Measurements from ENCODE around the gene LRRTM3.

LRRTM3 gene

DNA sequence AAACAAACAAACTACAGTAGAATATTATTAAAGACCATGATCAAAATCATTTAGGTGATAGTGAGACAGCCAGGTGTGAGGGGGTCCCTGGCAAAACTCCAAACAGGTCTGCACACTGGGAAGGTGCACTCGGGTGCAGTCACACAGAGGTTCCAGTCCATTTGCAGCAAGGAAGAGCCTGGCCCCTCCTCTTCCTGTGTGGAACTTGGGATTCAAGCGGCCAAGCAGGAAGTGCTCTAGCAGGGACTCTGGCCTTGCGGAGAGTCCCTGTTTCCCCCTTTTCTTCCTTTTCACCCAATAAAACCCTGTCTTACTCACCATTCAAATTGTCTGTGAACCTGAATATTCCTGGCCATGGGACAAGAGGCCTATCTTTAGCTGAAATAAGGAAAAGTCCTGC, 181.8 kb downstream of the LRRTM3 start:
- no peaks in the 10 kb centered on the region for H3K36me3 ChIP-seq (ENCODE audit: control insufficient read depth, insufficient read depth, low read length)
- no peaks in the 10 kb centered on the region for H3K27me3 ChIP-seq (ENCODE audit: control insufficient read depth, insufficient read depth, low read length)
- H3K4me1 ChIP-seq (ENCODE audit: control insufficient read depth, insufficient read depth, low read length) = no peaks in the 10 kb centered on the region
- no peak overlapping the region for H3K27ac ChIP-seq (ENCODE audit: low read depth, low read length)
- no peak overlapping the region for H3K9ac ChIP-seq (ENCODE audit: low read length)
- no peak overlapping the region for H3K4me3 ChIP-seq (ENCODE audit: low read length)

DNA sequence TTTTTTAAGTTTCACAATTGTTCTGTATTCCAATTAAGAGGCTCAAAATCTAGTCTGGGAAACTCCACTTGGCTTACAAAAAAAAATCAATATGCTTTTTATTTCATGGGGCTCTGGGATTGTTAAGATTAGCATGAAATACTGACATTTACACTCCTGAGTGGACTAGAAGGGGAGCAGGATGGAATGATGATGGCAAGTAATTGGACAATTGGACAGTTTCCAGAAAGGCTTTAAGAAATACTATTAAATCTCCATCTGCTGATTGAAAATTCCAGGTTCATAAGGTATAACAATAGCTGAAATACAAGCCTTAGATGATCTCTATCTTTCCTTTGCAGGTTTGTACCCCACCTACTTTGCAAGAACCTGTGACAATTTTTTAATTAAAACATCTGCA, 184.4 kb downstream of the LRRTM3 start:
- Histone ChIP-seq H3K9ac (ENCODE audit: low read length) (no peak overlapping the region), H3K27ac (ENCODE audit: low read depth, low read length) (no peak overlapping the region), H3K36me3 (ENCODE audit: control insufficient read depth, insufficient read depth, low read length) (no peaks in the 10 kb centered on the region)

DNA sequence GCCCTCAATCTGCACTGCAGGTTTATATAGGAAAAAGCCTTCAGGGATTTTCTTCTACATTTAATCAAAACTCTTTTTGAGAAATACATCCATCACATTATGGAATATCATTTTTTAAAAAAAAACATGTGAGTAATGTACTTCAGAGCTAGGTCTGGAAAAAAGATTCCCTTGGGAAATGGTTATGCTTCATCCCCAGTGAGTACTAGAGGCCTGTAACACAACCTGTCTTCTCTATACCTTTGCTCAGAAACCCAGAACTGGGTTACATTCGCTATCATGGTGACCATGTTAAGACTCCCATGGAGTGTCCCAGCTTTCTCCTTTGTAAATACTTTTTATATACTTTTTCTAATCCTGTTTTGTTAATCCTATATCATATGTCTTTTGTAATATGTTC, 186.9 kb downstream of the LRRTM3 start:
- no peak overlapping the region for H3K4me3 ChIP-seq (ENCODE audit: low read length)

More for the DNA sequence above, 184.4 kb downstream of the LRRTM3 start:
- H3K4me1 ChIP-seq (ENCODE audit: control insufficient read depth, insufficient read depth, low read length) = no peaks in the 10 kb centered on the region
- H3K4me3 ChIP-seq (ENCODE audit: low read length) = no peak overlapping the region
- H3K27me3 ChIP-seq (ENCODE audit: control insufficient read depth, insufficient read depth, low read length) = no peaks in the 10 kb centered on the region

DNA sequence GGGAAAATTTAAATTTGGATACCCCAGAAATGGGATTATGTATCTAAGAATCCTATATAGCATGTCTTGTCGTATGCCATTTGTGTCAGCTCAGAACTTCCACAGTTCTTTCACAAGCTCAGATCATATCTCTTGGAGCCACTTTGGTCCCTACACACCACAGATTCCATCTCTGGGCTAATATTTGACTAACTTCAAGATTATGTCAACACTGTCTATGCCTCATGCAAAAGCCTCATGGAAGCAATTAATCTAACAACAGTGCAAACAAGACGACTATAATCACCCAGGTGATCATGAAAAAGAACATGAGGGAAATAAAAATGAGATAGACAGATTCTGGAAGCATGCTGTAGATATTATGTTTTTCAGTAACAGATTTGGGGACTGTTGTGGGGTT, 189.1 kb downstream of the LRRTM3 start:
- no peak overlapping the region for H3K27ac ChIP-seq (ENCODE audit: low read depth, low read length)
- H3K27me3 ChIP-seq (ENCODE audit: control insufficient read depth, insufficient read depth, low read length) = no peaks in the 10 kb centered on the region
- no peak overlapping the region for H3K9ac ChIP-seq (ENCODE audit: low read length)
- H3K36me3 ChIP-seq (ENCODE audit: control insufficient read depth, insufficient read depth, low read length) = no peaks in the 10 kb centered on the region
- H3K4me1 ChIP-seq (ENCODE audit: control insufficient read depth, insufficient read depth, low read length) = no peaks in the 10 kb centered on the region
- H3K4me3 ChIP-seq (ENCODE audit: low read length) = no peak overlapping the region

More for the DNA sequence above, 186.9 kb downstream of the LRRTM3 start:
- Histone ChIP-seq H3K27ac (ENCODE audit: low read depth, low read length) (no peak overlapping the region), H3K27me3 (ENCODE audit: control insufficient read depth, insufficient read depth, low read length) (no peaks in the 10 kb centered on the region), H3K36me3 (ENCODE audit: control insufficient read depth, insufficient read depth, low read length) (no peaks in the 10 kb centered on the region), H3K9ac (ENCODE audit: low read length) (no peak overlapping the region), H3K4me1 (ENCODE audit: control insufficient read depth, insufficient read depth, low read length) (no peaks in the 10 kb centered on the region)

DNA sequence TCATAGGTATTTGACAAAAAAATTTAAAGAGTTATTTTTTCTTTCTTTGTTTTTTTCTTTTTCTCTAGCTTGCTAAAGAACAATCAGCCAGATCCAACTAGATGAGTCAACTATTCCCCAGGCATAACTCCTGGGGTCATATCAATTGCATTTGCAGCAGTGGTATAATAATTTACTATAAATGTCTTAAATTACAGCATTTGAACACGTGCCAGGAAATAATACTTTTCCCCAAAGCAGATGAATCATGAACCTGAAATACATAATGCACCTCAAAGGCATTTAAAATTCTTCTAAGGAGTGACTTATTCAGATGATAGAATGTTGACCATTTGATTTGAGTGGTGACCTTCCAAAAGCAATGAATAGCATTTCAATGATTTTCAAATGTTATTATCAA, 190.1 kb downstream of the LRRTM3 start:
- H3K9ac ChIP-seq (ENCODE audit: low read length) = no peak overlapping the region
- no peak overlapping the region for H3K27ac ChIP-seq (ENCODE audit: low read depth, low read length)
- H3K4me3 ChIP-seq (ENCODE audit: low read length) = no peak overlapping the region
- no peaks in the 10 kb centered on the region for H3K36me3 ChIP-seq (ENCODE audit: control insufficient read depth, insufficient read depth, low read length)
- no peaks in the 10 kb centered on the region for H3K27me3 ChIP-seq (ENCODE audit: control insufficient read depth, insufficient read depth, low read length)
- no peaks in the 10 kb centered on the region for H3K4me1 ChIP-seq (ENCODE audit: control insufficient read depth, insufficient read depth, low read length)

DNA sequence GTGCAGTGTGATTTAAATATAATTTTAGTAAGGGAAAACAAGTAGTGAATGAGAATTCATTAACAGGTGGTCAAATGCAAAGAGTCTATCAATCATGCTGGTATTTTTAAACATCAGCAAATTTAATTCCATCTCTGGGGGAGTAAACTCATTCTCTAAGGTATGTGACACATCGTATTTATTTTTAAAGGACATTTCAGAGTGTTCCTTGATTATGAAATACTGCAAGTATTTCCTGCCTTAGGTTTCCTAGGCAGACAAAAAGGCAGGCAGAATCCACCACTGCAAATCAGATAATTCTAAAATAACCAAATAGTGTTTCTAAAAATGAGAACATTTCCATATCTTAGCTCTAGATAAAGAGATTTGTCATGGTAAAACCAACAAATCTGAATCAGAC, 193.8 kb downstream of the LRRTM3 start:
- no peaks in the 10 kb centered on the region for H3K27me3 ChIP-seq (ENCODE audit: control insufficient read depth, insufficient read depth, low read length)
- H3K9ac ChIP-seq (ENCODE audit: low read length) = no peak overlapping the region
- no peak overlapping the region for H3K27ac ChIP-seq (ENCODE audit: low read depth, low read length)
- H3K36me3 ChIP-seq (ENCODE audit: control insufficient read depth, insufficient read depth, low read length) = no peaks in the 10 kb centered on the region
- H3K4me1 ChIP-seq (ENCODE audit: control insufficient read depth, insufficient read depth, low read length) = no peaks in the 10 kb centered on the region
- H3K4me3 ChIP-seq (ENCODE audit: low read length) = no peak overlapping the region

DNA sequence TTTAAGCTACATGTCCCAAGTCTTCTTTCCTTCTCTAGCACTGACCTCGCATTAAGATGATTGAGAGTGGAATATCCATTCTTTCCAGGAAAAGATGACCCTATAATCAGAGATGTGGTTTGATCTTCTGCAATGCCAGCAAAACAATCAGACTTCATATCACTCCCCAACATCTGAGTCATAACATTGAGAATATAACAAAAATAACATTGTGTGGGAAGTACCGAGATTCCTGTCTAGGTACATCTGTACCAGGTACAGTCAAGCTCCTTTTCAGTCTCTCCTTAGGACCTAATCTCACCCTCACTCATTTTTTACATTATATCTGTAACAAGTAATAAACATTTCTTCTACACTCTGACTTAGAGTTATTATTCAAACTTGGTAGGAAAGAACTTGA, 201.6 kb downstream of the LRRTM3 start:
- Histone ChIP-seq H3K4me3 (ENCODE audit: low read length) (no peak overlapping the region), H3K9ac (ENCODE audit: low read length) (no peak overlapping the region), H3K4me1 (ENCODE audit: control insufficient read depth, insufficient read depth, low read length) (no peaks in the 10 kb centered on the region), H3K36me3 (ENCODE audit: control insufficient read depth, insufficient read depth, low read length) (no peaks in the 10 kb centered on the region), H3K27ac (ENCODE audit: low read depth, low read length) (no peak overlapping the region), H3K27me3 (ENCODE audit: control insufficient read depth, insufficient read depth, low read length) (no peaks in the 10 kb centered on the region)

DNA sequence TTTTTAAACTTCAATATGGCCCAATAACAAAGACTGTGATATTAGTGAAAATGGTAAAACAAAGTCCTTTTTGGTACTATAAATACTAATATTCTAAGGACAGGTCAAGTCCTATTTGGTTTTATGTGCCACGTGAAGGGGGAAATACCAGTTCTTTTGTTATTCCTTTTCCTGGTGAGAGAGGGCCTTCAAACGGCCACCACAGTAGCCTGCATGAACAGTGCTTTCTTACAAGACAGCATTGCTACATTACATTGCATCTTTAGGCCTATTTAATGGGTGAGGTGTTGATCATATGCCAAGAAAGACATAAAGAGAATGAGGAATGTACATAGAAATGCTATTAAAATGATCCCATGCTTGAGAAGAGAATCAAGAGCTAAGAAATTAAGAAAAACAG, 214.8 kb downstream of the LRRTM3 start:
- H3K27me3 ChIP-seq (ENCODE audit: control insufficient read depth, insufficient read depth, low read length) = no peaks in the 10 kb centered on the region
- H3K4me3 ChIP-seq (ENCODE audit: low read length) = no peak overlapping the region
- no peaks in the 10 kb centered on the region for H3K4me1 ChIP-seq (ENCODE audit: control insufficient read depth, insufficient read depth, low read length)
- H3K27ac ChIP-seq (ENCODE audit: low read depth, low read length) = no peak overlapping the region
- no peaks in the 10 kb centered on the region for H3K36me3 ChIP-seq (ENCODE audit: control insufficient read depth, insufficient read depth, low read length)
- H3K9ac ChIP-seq (ENCODE audit: low read length) = no peak overlapping the region

DNA sequence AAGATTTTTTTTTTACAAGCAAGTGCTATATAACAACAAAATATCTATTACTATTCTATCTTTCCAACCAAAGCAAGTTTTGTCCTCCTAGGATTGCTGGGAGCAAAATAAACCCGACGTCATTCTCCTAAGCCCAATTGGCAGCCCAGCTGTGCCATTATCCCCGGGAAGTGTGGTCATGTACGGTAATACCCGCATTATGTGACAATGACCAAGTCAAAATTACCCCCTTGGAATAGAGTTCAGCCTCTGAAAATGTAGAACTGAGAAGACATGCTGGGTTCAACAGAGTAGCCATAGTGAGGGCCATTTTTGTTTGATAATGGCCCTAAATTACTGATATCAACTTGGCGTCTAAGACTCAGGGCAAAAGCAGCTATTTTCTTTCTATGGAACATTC, 215.5 kb downstream of the LRRTM3 start:
- Histone ChIP-seq H3K4me1 (ENCODE audit: control insufficient read depth, insufficient read depth, low read length) (no peaks in the 10 kb centered on the region), H3K36me3 (ENCODE audit: control insufficient read depth, insufficient read depth, low read length) (no peaks in the 10 kb centered on the region), H3K4me3 (ENCODE audit: low read length) (no peak overlapping the region), H3K9ac (ENCODE audit: low read length) (no peak overlapping the region), H3K27ac (ENCODE audit: low read depth, low read length) (no peak overlapping the region), H3K27me3 (ENCODE audit: control insufficient read depth, insufficient read depth, low read length) (no peaks in the 10 kb centered on the region)

DNA sequence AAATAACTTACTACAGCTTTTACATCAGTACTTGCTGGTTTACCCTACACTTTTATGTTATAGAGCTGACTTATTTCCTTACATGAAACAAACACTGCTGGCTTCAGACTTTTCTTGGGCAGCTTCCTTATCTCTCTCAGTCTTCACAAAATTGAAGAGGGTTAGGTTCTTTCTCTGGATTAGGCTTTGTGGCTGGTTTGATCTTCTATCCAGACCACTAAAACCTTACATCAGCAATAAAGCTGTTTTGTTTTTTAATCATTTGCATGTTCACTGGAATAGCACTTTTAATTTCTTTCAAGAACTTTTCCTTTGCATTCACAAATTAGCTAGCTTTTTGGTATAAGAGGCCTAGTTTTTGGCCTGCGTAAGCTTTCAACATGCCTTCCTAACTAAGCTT, 218.7 kb downstream of the LRRTM3 start:
- H3K4me3 ChIP-seq (ENCODE audit: low read length) = no peak overlapping the region
- H3K9ac ChIP-seq (ENCODE audit: low read length) = no peak overlapping the region
- H3K4me1 ChIP-seq (ENCODE audit: control insufficient read depth, insufficient read depth, low read length) = no peaks in the 10 kb centered on the region
- no peak overlapping the region for H3K27ac ChIP-seq (ENCODE audit: low read depth, low read length)
- no peaks in the 10 kb centered on the region for H3K36me3 ChIP-seq (ENCODE audit: control insufficient read depth, insufficient read depth, low read length)
- no peaks in the 10 kb centered on the region for H3K27me3 ChIP-seq (ENCODE audit: control insufficient read depth, insufficient read depth, low read length)
